Calu3 (cell line): ENCODE results near the gene UNC50. TPM values are rescaled to one million over a fixed set of nuclear protein-coding genes. Genes with fewer than 3 reads are reported as not detected.

Experiments used
- BruUV-seq: library from RNA; stranded (reverse); fragments of 400-500 nt; replicated peaks from 2 replicates; lab custom pipeline; 2021; lab: Mats Ljungman, UMichigan
- CTCF ChIA-PET: fragments of 300-600 bp; sonication (Branson Sonifier 250); formaldehyde crosslinking; loops from one replicate; lab custom pipeline; 2022; ENCODE audit warnings: antibody characterized with exemption; lab: Charles Lee
- DNase-seq: peaks from one replicate; pipeline ENCODE4 v3.0.0; 2022
- H3K27ac Mint-ChIP-seq: one replicate; pipeline ENCODE4 v1.8.0; 2022; ENCODE audit warnings: mixed read lengths; ENCODE audit not compliant: unreplicated experiment
- H3K27me3 Mint-ChIP-seq: one replicate; pipeline ENCODE4 v1.8.0; 2022; ENCODE audit warnings: mixed read lengths; ENCODE audit not compliant: unreplicated experiment
- H3K36me3 Mint-ChIP-seq: one replicate; pipeline ENCODE4 v1.8.0; 2022; ENCODE audit warnings: mild to moderate bottlenecking, moderate library complexity, mixed read lengths; ENCODE audit not compliant: insufficient read depth, unreplicated experiment
- H3K4me1 Mint-ChIP-seq: one replicate; pipeline ENCODE4 v1.8.0; 2022; ENCODE audit warnings: mild to moderate bottlenecking, low read depth, mixed read lengths; ENCODE audit not compliant: unreplicated experiment
- H3K4me3 Mint-ChIP-seq: one replicate; pipeline ENCODE4 v1.8.0; 2022; ENCODE audit warnings: mild to moderate bottlenecking, low read depth, moderate library complexity, mixed read lengths; ENCODE audit not compliant: unreplicated experiment
- H3K9me3 Mint-ChIP-seq: one replicate; pipeline ENCODE4 v1.8.0; 2022; ENCODE audit warnings: low read depth, mixed read lengths; ENCODE audit not compliant: unreplicated experiment
- CTCF ChIP-seq: fragments of 200-600 bp; IDR thresholded peaks from one replicate; pipeline ENCODE4 v1.8.0; 2022; ENCODE audit warnings: antibody characterized with exemption; ENCODE audit not compliant: unreplicated experiment
- intact Hi-C: fragments of 100-400 bp; cut with micrococcal nuclease; formaldehyde crosslinking; loops from one replicate; pipeline ENCODE4 v1.10.0; 2022; ENCODE audit not compliant: unreplicated experiment
- total RNA-seq: library from RNA; stranded (reverse); gene quantifications from 2 replicates; pipeline ENCODE4 v1.2.3, GENCODE V29; 2022

The UNC50 gene
- total RNA-seq, 1 experiment from 2014 or later, result 33.0 TPM

- CTCF ChIA-PET, result no interaction called here
- no peaks in the 10 kb centered on the region for H3K4me1 Mint-ChIP-seq
- no peak for DNase-seq
- TF ChIP-seq CTCF, result no peak
- BruUV-seq, result no TSS peak
- intact Hi-C loops, result no loop called here
- H3K4me3 Mint-ChIP-seq, result no peak overlapping the region
- no peaks in the 10 kb centered on the region for H3K27me3 Mint-ChIP-seq
- H3K36me3 Mint-ChIP-seq, result no peaks in the 10 kb centered on the region
- H3K9me3 Mint-ChIP-seq, result no peaks in the 10 kb centered on the region
- H3K27ac Mint-ChIP-seq, result no peak overlapping the region
Measured at GRCh38 chr2:98585386-98585785, 23.0 kb upstream of the UNC50 start.

- Mint-ChIP-seq H3K4me3 (no peak overlapping the region), H3K4me1 (no peaks in the 10 kb centered on the region), H3K9me3 (no peaks in the 10 kb centered on the region), H3K27ac (no peak overlapping the region), H3K27me3 (no peaks in the 10 kb centered on the region), H3K36me3 (peaks cover 11% of the 10 kb centered on the region)
- no TSS peak for BruUV-seq
- CTCF ChIA-PET, result no interaction called here
- DNase-seq, result no peak
- no peak for TF ChIP-seq CTCF
- intact Hi-C loops, result no loop called here
Measured at GRCh38 chr2:98586551-98587140, 21.7 kb upstream of the UNC50 start.

GRCh38 chr2:98588880-98589431 lies 19.4 kb upstream of the UNC50 start:
- DNase-seq, result no peak
- intact Hi-C loops, result no loop called here
- no peak for TF ChIP-seq CTCF
- Mint-ChIP-seq H3K4me1 (no peaks in the 10 kb centered on the region), H3K9me3 (no peaks in the 10 kb centered on the region), H3K4me3 (no peak overlapping the region), H3K27ac (no peak overlapping the region), H3K27me3 (no peaks in the 10 kb centered on the region), H3K36me3 (peaks cover 24% of the 10 kb centered on the region)
- BruUV-seq, result no TSS peak
- CTCF ChIA-PET, result no interaction called here

GRCh38 chr2:98589489-98589888 lies 18.9 kb upstream of the UNC50 start:
- no peak for TF ChIP-seq CTCF
- Mint-ChIP-seq H3K27ac (no peak overlapping the region), H3K27me3 (no peaks in the 10 kb centered on the region), H3K9me3 (no peaks in the 10 kb centered on the region), H3K4me3 (no peak overlapping the region), H3K36me3 (peaks cover 26% of the 10 kb centered on the region), H3K4me1 (no peaks in the 10 kb centered on the region)
- intact Hi-C loops, result no loop called here
- CTCF ChIA-PET, result no interaction called here
- BruUV-seq, result no TSS peak
- no peak for DNase-seq
